CD4-positive, alpha-beta T cell (primary cell): ENCODE measurements around the gene ZEB2. TPM values are rescaled to one million over a fixed set of nuclear protein-coding genes. Genes with fewer than 3 reads are reported as not detected.

ENCODE experiments used
- ATAC-seq: fragments of 200-7000 bp; cut with Tn5 transposase; one replicate; pipeline ENCODE4 v1.10.0; 2022; ENCODE audit warnings: mild to moderate bottlenecking; ENCODE audit not compliant: poor library complexity
- CTCF ChIA-PET: fragments of 350-600 bp; sonication (Branson Sonifier 250); formaldehyde crosslinking; loops from one replicate; lab custom pipeline; 2021; ENCODE audit warnings: antibody characterized with exemption, inconsistent platforms; lab: Charles Lee
- POLR2A ChIA-PET: fragments of 350-600 bp; sonication (Branson Sonifier 250); formaldehyde crosslinking; loops from one replicate; lab custom pipeline; 2021; ENCODE audit warnings: antibody characterized with exemption, inconsistent platforms; lab: Charles Lee
- DNase-seq, 14 experiments: peaks; one replicate each; pipeline ENCODE4 v3.0.0-alpha.2; 2013 to 2020; ENCODE audit warnings: mixed read lengths in 2 of 14
- H3K27ac ChIP-seq, 2 donors: one replicate each; pipeline versions ENCODE4 v1.5.1 to v1.7.0; 2013; ENCODE audit warnings: low read length in 2 of 2, low read depth in 1 of 2, mild to moderate bottlenecking in 1 of 2
- H3K27me3 ChIP-seq, 2 experiments: 1 replicate in 1 of 2; 2 replicates in 1 of 2; pipeline versions ENCODE4 v1.6.1 to v1.7.0; 2013; ENCODE audit warnings: low read length in 2 of 2, control low read depth in 1 of 2, mild to moderate bottlenecking in 1 of 2, moderate library complexity in 1 of 2; ENCODE audit not compliant: insufficient read depth in 2 of 2, control insufficient read depth in 1 of 2
- H3K36me3 ChIP-seq: one replicate; pipeline ENCODE4 v1.6.1; 2013; ENCODE audit warnings: low read length, control low read depth; ENCODE audit not compliant: insufficient read depth
- H3K4me1 ChIP-seq: one replicate; pipeline ENCODE4 v1.6.1; 2013; ENCODE audit warnings: low read length, control low read depth; ENCODE audit not compliant: insufficient read depth
- H3K4me3 ChIP-seq: one replicate; pipeline ENCODE4 v1.5.1; 2013; ENCODE audit warnings: mild to moderate bottlenecking, low read length, moderate library complexity
- H3K9me3 ChIP-seq, 2 experiments: 1 replicate in 1 of 2; 2 replicates in 1 of 2; pipeline versions ENCODE4 v1.6.1 to v1.7.0; 2013; ENCODE audit warnings: low read length in 2 of 2, mild to moderate bottlenecking in 2 of 2, control low read depth in 1 of 2, moderate library complexity in 1 of 2; ENCODE audit not compliant: control insufficient read depth in 1 of 2, insufficient read depth in 1 of 2
- H3K27ac Mint-ChIP-seq: one replicate; pipeline ENCODE4 v1.8.0; 2020; ENCODE audit warnings: mixed read lengths
- H3K27me3 Mint-ChIP-seq: one replicate; pipeline ENCODE4 v1.8.0; 2021; ENCODE audit warnings: mixed read lengths
- H3K36me3 Mint-ChIP-seq: one replicate; pipeline ENCODE4 v1.8.0; 2021; ENCODE audit warnings: low read depth, mixed read lengths
- H3K4me1 Mint-ChIP-seq: one replicate; pipeline ENCODE4 v1.8.0; 2021; ENCODE audit warnings: low read depth, mixed read lengths
- H3K4me3 Mint-ChIP-seq: one replicate; pipeline ENCODE4 v1.8.0; 2020; ENCODE audit warnings: mild to moderate bottlenecking, mixed read lengths
- H3K9me3 Mint-ChIP-seq: one replicate; pipeline ENCODE4 v1.8.0; 2020; ENCODE audit warnings: mixed read lengths
- intact Hi-C, 2 experiments: fragments of 100-400 bp; cut with DNase I in 1 of 2; cut with micrococcal nuclease in 1 of 2; formaldehyde crosslinking; loops; one replicate each; pipeline versions ENCODE4 v1.15.1 to v1.9.0; 2023 to 2025; cut with DNase I, micrococcal nuclease
- total RNA-seq, 174 experiments: library from RNA in 2 of 174; stranded (reverse) in 2 of 174; gene quantifications; one replicate each; pipeline ENCODE4 v1.2.3 and lab custom pipeline; 2021 to 2026
- TF ChIP-seq, protein P1 (sequence below): fragments of 200-600 bp; IDR thresholded peaks from one replicate; pipeline ENCODE4 v1.8.0; 2022; ENCODE audit warnings: antibody characterized with exemption, mild to moderate bottlenecking

The ZEB2 gene
- total RNA-seq, 2 experiments from 2014 or later = 12.3 to 13.4 TPM

GRCh38 chr2:144402251-144402650 lies 117.7 kb downstream of the ZEB2 start:
- Mint-ChIP-seq H3K4me1 (no peaks in the 10 kb centered on the region), H3K9me3 (no peaks in the 10 kb centered on the region), H3K27ac (no peak overlapping the region), H3K27me3 (no peaks in the 10 kb centered on the region), H3K36me3 (no peaks in the 10 kb centered on the region), H3K4me3 (no peak overlapping the region)
- Histone ChIP-seq H3K9me3 (no peaks in the 10 kb centered on the region), H3K27ac (no peak overlapping the region), H3K36me3 (no peaks in the 10 kb centered on the region), H3K4me1 (no peaks in the 10 kb centered on the region), H3K27me3 (no peaks in the 10 kb centered on the region), H3K4me3 (no peak overlapping the region)
- DNase-seq (no peak), ATAC-seq (no peak)
- intact Hi-C loops = no loop called here
- ChIA-PET CTCF (no interaction called here), POLR2A (no interaction called here)
- TF ChIP-seq, protein P1, sequence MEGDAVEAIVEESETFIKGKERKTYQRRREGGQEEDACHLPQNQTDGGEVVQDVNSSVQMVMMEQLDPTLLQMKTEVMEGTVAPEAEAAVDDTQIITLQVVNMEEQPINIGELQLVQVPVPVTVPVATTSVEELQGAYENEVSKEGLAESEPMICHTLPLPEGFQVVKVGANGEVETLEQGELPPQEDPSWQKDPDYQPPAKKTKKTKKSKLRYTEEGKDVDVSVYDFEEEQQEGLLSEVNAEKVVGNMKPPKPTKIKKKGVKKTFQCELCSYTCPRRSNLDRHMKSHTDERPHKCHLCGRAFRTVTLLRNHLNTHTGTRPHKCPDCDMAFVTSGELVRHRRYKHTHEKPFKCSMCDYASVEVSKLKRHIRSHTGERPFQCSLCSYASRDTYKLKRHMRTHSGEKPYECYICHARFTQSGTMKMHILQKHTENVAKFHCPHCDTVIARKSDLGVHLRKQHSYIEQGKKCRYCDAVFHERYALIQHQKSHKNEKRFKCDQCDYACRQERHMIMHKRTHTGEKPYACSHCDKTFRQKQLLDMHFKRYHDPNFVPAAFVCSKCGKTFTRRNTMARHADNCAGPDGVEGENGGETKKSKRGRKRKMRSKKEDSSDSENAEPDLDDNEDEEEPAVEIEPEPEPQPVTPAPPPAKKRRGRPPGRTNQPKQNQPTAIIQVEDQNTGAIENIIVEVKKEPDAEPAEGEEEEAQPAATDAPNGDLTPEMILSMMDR = no peak

- Histone ChIP-seq H3K4me1 (no peaks in the 10 kb centered on the region), H3K36me3 (no peaks in the 10 kb centered on the region), H3K9me3 (no peaks in the 10 kb centered on the region), H3K27ac (no peak overlapping the region), H3K27me3 (no peaks in the 10 kb centered on the region), H3K4me3 (no peak overlapping the region)
- DNase-seq (no peak), ATAC-seq (no peak)
- intact Hi-C loops = no loop called here
- ChIA-PET CTCF (interaction anchor here (1.2 kb wide), 1 partner anchor 14 kb away, joined by 3 read pairs; no protein-coding TSS in a partner anchor), POLR2A (interaction anchor here (0.6 kb wide), 1 partner anchor 118 kb away, joined by 4 read pairs; no protein-coding TSS in a partner anchor)
- Mint-ChIP-seq H3K27ac (no peak overlapping the region), H3K9me3 (no peaks in the 10 kb centered on the region), H3K36me3 (no peaks in the 10 kb centered on the region), H3K27me3 (no peaks in the 10 kb centered on the region), H3K4me3 (no peak overlapping the region), H3K4me1 (no peaks in the 10 kb centered on the region)
- TF ChIP-seq, protein P1 = no peak
Measured at GRCh38 chr2:144401036-144401435, 118.9 kb downstream of the ZEB2 start.

- TF ChIP-seq, protein P1 = no peak
- ChIA-PET POLR2A (no interaction called here), CTCF (no interaction called here)
- Histone ChIP-seq H3K9me3 (no peaks in the 10 kb centered on the region), H3K4me3 (no peak overlapping the region), H3K4me1 (no peaks in the 10 kb centered on the region), H3K27me3 (no peaks in the 10 kb centered on the region), H3K27ac (no peak overlapping the region), H3K36me3 (no peaks in the 10 kb centered on the region)
- no peaks in the 10 kb centered on the region for H3K36me3 Mint-ChIP-seq
- H3K27me3 Mint-ChIP-seq = no peaks in the 10 kb centered on the region
- H3K4me1 Mint-ChIP-seq = no peaks in the 10 kb centered on the region
- no peaks in the 10 kb centered on the region for H3K9me3 Mint-ChIP-seq
- intact Hi-C loops = no loop called here
- H3K27ac Mint-ChIP-seq = no peak overlapping the region
- H3K4me3 Mint-ChIP-seq = no peak overlapping the region
- ATAC-seq = no peak
- DNase-seq = no peak
Measured at GRCh38 chr2:144396318-144396717, 123.6 kb downstream of the ZEB2 start.
